ENCODE data around the gene FBXW7. TPM values are rescaled to one million over a fixed set of nuclear protein-coding genes. Genes with fewer than 3 reads are reported as not detected.

The FBXW7 gene
- polyA plus RNA-seq, 2 of the 4 experiments (the other 2 are of a cell fraction) = 7.2 to 12.5 TPM

- TF ChIP-seq FOSL2 (IDR thresholded peaks at IDR 0.05) (no peak), FOSL2 (CRISPR knock-in tag; IDR thresholded peaks at IDR 0.05) (no peak)
Measured at GRCh38 chr4:152283801-152284470, 252.0 kb downstream of the FBXW7 start (continued).

GRCh38 chr4:152281822-152282221 lies 254.1 kb downstream of the FBXW7 start:
- Histone ChIP-seq H3K4me2 (no peak overlapping the region), H3K4me3 (no peak overlapping the region), H3K4me1 (no peaks in the 10 kb centered on the region), H3K27ac (no peak overlapping the region), H3K9me3 (no peaks in the 10 kb centered on the region)
- ChIA-PET POLR2A (no interaction called here), CTCF (no interaction called here)
- no peak for TF ChIP-seq ESRRA (IDR thresholded peaks at IDR 0.05; ENCODE audit: borderline replicate concordance, low read length)
- no peak for TF ChIP-seq CHD2 (IDR thresholded peaks at IDR 0.05; ENCODE audit: low read length, partially characterized antibody)
- TF ChIP-seq ZSCAN20 (CRISPR knock-in tag; IDR thresholded peaks at IDR 0.05) = no peak
- no peak for TF ChIP-seq RARB (CRISPR knock-in tag; IDR thresholded peaks at IDR 0.05)
- no peak for TF ChIP-seq HOXA7 (CRISPR knock-in tag; IDR thresholded peaks at IDR 0.05)
- TF ChIP-seq, protein P1, sequence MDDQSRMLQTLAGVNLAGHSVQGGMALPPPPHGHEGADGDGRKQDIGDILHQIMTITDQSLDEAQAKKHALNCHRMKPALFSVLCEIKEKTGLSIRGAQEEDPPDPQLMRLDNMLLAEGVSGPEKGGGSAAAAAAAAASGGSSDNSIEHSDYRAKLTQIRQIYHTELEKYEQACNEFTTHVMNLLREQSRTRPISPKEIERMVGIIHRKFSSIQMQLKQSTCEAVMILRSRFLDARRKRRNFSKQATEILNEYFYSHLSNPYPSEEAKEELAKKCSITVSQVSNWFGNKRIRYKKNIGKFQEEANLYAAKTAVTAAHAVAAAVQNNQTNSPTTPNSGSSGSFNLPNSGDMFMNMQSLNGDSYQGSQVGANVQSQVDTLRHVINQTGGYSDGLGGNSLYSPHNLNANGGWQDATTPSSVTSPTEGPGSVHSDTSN (IDR thresholded peaks at IDR 0.05) = no peak
- no peak for TF ChIP-seq RAD21 (conservative IDR thresholded peaks at IDR 0.05 in 1 of 2, IDR thresholded peaks at IDR 0.05 in 1 of 2)
- TF ChIP-seq, protein P2, sequence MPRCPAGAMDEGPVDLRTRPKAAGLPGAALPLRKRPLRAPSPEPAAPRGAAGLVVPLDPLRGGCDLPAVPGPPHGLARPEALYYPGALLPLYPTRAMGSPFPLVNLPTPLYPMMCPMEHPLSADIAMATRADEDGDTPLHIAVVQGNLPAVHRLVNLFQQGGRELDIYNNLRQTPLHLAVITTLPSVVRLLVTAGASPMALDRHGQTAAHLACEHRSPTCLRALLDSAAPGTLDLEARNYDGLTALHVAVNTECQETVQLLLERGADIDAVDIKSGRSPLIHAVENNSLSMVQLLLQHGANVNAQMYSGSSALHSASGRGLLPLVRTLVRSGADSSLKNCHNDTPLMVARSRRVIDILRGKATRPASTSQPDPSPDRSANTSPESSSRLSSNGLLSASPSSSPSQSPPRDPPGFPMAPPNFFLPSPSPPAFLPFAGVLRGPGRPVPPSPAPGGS (IDR thresholded peaks at IDR 0.05) = no peak
- TF ChIP-seq MAFK (IDR thresholded peaks at IDR 0.05; ENCODE audit: partially characterized antibody) = no peak
- no peak for TF ChIP-seq KDM1A (IDR thresholded peaks at IDR 0.05; ENCODE audit: low read depth)
- no peak for TF ChIP-seq HES2 (IDR thresholded peaks at IDR 0.05)
- TF ChIP-seq FOSL2 (IDR thresholded peaks at IDR 0.05) = no peak
- no peak for TF ChIP-seq FOSL2 (CRISPR knock-in tag; IDR thresholded peaks at IDR 0.05)
- no peak for TF ChIP-seq ZFP36 (IDR thresholded peaks at IDR 0.05; ENCODE audit: borderline replicate concordance, partially characterized antibody)
- TF ChIP-seq CBX8 (IDR thresholded peaks at IDR 0.05) = no peak
- TF ChIP-seq HMGXB4 (CRISPR knock-in tag; IDR thresholded peaks at IDR 0.05; ENCODE audit: borderline replicate concordance) = no peak
- no peak for TF ChIP-seq NR3C1 (IDR thresholded peaks at IDR 0.05)
- no peak for TF ChIP-seq SMC3 (IDR thresholded peaks at IDR 0.05)
- no peak for TF ChIP-seq E2F6 (IDR thresholded peaks at IDR 0.05; ENCODE audit: borderline replicate concordance, low read depth)
- WGBS (ENCODE audit: missing lambda C conversion rate) = 35% methylated on average over 5 of the region's 6 CpGs
- ATAC-seq (no peak), DNase-seq (ENCODE audit: low read depth in 1 of 2, low spot score in 1 of 2) (no peak), FAIRE-seq (no peak)

GRCh38 chr4:152281211-152281610 lies 254.7 kb downstream of the FBXW7 start:
- Histone ChIP-seq H3K4me1 (no peaks in the 10 kb centered on the region), H3K27ac (no peak overlapping the region), H3K4me3 (no peak overlapping the region), H3K9me3 (no peaks in the 10 kb centered on the region), H3K4me2 (no peak overlapping the region)
- POLR2A ChIA-PET = no interaction called here
- FAIRE-seq (no peak), DNase-seq (ENCODE audit: low read depth in 1 of 2, low spot score in 1 of 2) (no peak), ATAC-seq (no peak)
- no peak for TF ChIP-seq KDM1A (IDR thresholded peaks at IDR 0.05; ENCODE audit: low read depth)
- TF ChIP-seq ATOH8 (CRISPR knock-in tag; IDR thresholded peaks at IDR 0.05; ENCODE audit: low read depth) = no peak
- no peak for TF ChIP-seq ZSCAN20 (CRISPR knock-in tag; IDR thresholded peaks at IDR 0.05)
- TF ChIP-seq CHD2 (IDR thresholded peaks at IDR 0.05; ENCODE audit: low read length, partially characterized antibody) = no peak
- no peak for TF ChIP-seq CHD4 (IDR thresholded peaks at IDR 0.05; ENCODE audit: borderline replicate concordance)
- TF ChIP-seq MAZ (IDR thresholded peaks at IDR 0.05; ENCODE audit: borderline replicate concordance, low read depth, low read length) = no peak
- no peak for TF ChIP-seq BHLHE40 (IDR thresholded peaks at IDR 0.05; ENCODE audit: low read depth, low read length)
- no peak for TF ChIP-seq E2F6 (IDR thresholded peaks at IDR 0.05; ENCODE audit: borderline replicate concordance, low read depth)
- no peak for TF ChIP-seq NPAS2 (CRISPR knock-in tag; IDR thresholded peaks at IDR 0.05; ENCODE audit: borderline replicate concordance)
- no peak for TF ChIP-seq MAX (IDR thresholded peaks at IDR 0.05)
- 82% methylated on average over 2 of the region's 2 CpGs for WGBS (ENCODE audit: missing lambda C conversion rate)
- CTCF ChIA-PET = no interaction called here

Measured in A549 (cell line).